ENCODE data around the gene VDAC2.
"Not testable (repeated sequence)": the region's sequence is repeated elsewhere in the genome, so short reads cannot be mapped to it uniquely, and the experiment has no call there.

Gene VDAC2

GRCh38 chr10:75189266-75190096 lies 21.1 kb upstream of the VDAC2 start (continued):
- TF ChIP-seq ZNF70 (CRISPR knock-in tag; IDR thresholded peaks at IDR 0.05) (no peak), ESRRG (CRISPR knock-in tag; IDR thresholded peaks at IDR 0.05) (no peak), CSDC2 (CRISPR knock-in tag; IDR thresholded peaks at IDR 0.05) (no peak)

GRCh38 chr10:75191821-75192568 lies 18.6 kb upstream of the VDAC2 start:
- TF ChIP-seq ZC3H10 (CRISPR knock-in tag; IDR thresholded peaks at IDR 0.05) (no peak), ISL1 (CRISPR knock-in tag; IDR thresholded peaks at IDR 0.05) (0 out of 2 replicates have a peak, but pooled peaks have one; percentile 21), BACH2 (CRISPR knock-in tag; IDR thresholded peaks at IDR 0.05; ENCODE audit: borderline replicate concordance) (no peak)
- peak; percentile 80 for ATAC-seq

GRCh38 chr10:75194625-75195024 lies 16.0 kb upstream of the VDAC2 start:
- ATAC-seq = not testable (repeated sequence)

GRCh38 chr10:75195035-75195763 lies 15.4 kb upstream of the VDAC2 start:
- TF ChIP-seq CSDC2 (CRISPR knock-in tag; IDR thresholded peaks at IDR 0.05) = no peak
- TF ChIP-seq ISL1 (CRISPR knock-in tag; IDR thresholded peaks at IDR 0.05) = peak; percentile 50; the same call in 1 of the 2 replicates
- TF ChIP-seq ZFP30 (CRISPR knock-in tag; IDR thresholded peaks at IDR 0.05) = no peak

GRCh38 chr10:75197066-75197465 lies 13.5 kb upstream of the VDAC2 start:
- no peak for TF ChIP-seq PPARA (CRISPR knock-in tag; IDR thresholded peaks at IDR 0.05; ENCODE audit: borderline replicate concordance)
- TF ChIP-seq ZFP30 (CRISPR knock-in tag; IDR thresholded peaks at IDR 0.05) = no peak
- TF ChIP-seq ARNTL (CRISPR knock-in tag; IDR thresholded peaks at IDR 0.05; ENCODE audit: borderline replicate concordance, low read depth) = no peak
- no peak for TF ChIP-seq BACH2 (CRISPR knock-in tag; IDR thresholded peaks at IDR 0.05; ENCODE audit: borderline replicate concordance)
- no peak for TF ChIP-seq CSDC2 (CRISPR knock-in tag; IDR thresholded peaks at IDR 0.05)
- no peak for TF ChIP-seq RARB (CRISPR knock-in tag; IDR thresholded peaks at IDR 0.05)
- no peak for TF ChIP-seq ZFP3 (CRISPR knock-in tag; IDR thresholded peaks at IDR 0.05)
- TF ChIP-seq TSHZ2 (CRISPR knock-in tag; IDR thresholded peaks at IDR 0.05) = no peak
- TF ChIP-seq ZC3H10 (CRISPR knock-in tag; IDR thresholded peaks at IDR 0.05) = no peak
- no peak for TF ChIP-seq SNAI2 (CRISPR knock-in tag; IDR thresholded peaks at IDR 0.05)
- no peak for TF ChIP-seq POU6F1 (CRISPR knock-in tag; IDR thresholded peaks at IDR 0.05; ENCODE audit: borderline replicate concordance, low read depth)
- no peak for TF ChIP-seq TCF4 (CRISPR knock-in tag; IDR thresholded peaks at IDR 0.05; ENCODE audit: borderline replicate concordance)
- TF ChIP-seq ESRRG (CRISPR knock-in tag; IDR thresholded peaks at IDR 0.05) = no peak
- no peak for ATAC-seq

More at GRCh38 chr10:75195035-75195763, 15.4 kb upstream of the VDAC2 start:
- peak; percentile 34; the same call in 2 of the 3 replicates for ATAC-seq

GRCh38 chr10:75197906-75198305 lies 12.7 kb upstream of the VDAC2 start:
- no peak for TF ChIP-seq ZNF70 (CRISPR knock-in tag; IDR thresholded peaks at IDR 0.05)
- no peak for TF ChIP-seq SNAI2 (CRISPR knock-in tag; IDR thresholded peaks at IDR 0.05)
- no peak for ATAC-seq

GRCh38 chr10:75199949-75200348 lies 10.6 kb upstream of the VDAC2 start:
- not testable (repeated sequence) for ATAC-seq
